Mononuclear cell (primary cell): ENCODE results near the gene TRIOBP. TPM values are rescaled to one million over a fixed set of nuclear protein-coding genes. Genes with fewer than 3 reads are reported as not detected.
A peak's percentile ranks its signal among the peaks of the same experiment; 100 is the strongest.
"Not testable (repeated sequence)": the region's sequence is repeated elsewhere in the genome, so short reads cannot be mapped to it uniquely, and the experiment has no call there.

Experiments
- H3K27me3 ChIP-seq: 2 replicates; pipeline ENCODE4 v1.6.0; 2011; ENCODE audit warnings: low read length, control low read depth; ENCODE audit not compliant: insufficient read depth
- H3K4me1 ChIP-seq: 2 replicates; pipeline ENCODE4 v1.5.1; 2011; ENCODE audit warnings: mild to moderate bottlenecking, low read length, control low read depth; ENCODE audit not compliant: insufficient read depth
- H3K4me3 ChIP-seq: 2 replicates; pipeline ENCODE4 v1.5.1; 2011; ENCODE audit warnings: mild to moderate bottlenecking, low read length, moderate library complexity
- H3K9me3 ChIP-seq: 2 replicates; pipeline ENCODE4 v1.5.1; 2011; ENCODE audit warnings: low read depth, mild to moderate bottlenecking, control low read depth, low read length
- total RNA-seq: library from RNA; depleted of rRNA; stranded (reverse); fragments of >200 nt; gene quantifications from one replicate; pipeline ENCODE4 v1.2.3, GENCODE V29; 2012

The TRIOBP gene
- 30.0 TPM for total RNA-seq

DNA sequence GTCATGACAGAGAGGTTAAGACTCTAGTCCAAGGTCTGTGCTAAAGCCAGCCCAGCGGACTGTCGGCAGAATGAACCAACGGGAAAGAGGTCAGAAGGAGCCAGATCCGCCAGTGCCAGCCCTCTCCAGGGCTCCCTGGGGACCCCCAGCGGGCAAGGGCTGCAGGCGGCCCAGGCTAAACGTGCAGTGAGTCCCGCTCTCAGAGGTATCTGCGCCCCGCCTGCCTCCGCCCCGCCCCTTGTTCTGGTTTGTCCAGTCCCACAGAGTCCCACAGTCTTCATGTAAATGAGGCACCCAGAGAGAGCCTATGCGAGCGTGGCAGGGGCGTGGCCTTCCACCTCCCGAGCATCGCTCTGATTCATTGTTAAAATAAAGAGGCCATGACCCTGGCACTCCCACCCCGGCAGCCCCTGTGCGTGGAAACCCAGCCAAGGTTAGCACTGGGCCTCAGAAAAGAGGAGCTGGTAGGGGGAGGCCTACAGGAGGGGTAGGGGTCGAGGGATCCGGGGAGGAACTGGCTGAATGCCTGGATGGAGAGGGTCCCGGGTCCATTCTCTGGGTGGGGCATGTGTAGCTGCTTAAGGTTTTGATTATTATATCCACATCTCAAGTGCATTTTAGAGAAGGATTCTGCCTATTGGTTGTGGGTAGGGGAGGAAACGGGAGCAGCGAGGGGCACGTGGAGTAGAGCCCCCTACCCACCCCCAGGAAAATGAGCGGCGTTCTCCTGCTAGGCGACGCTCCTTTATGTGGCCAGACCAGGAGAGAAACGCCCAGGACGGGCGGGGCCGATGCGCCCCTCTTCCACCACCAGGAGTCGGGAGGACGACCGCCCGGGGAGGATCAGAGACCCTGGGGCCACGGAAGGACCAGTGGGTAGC is at the start of gene TRIOBP:
TSS of gene TRIOBP (plus strand) at position 392 of the 881 bp plus-strand sequence. CDS start 4,318 bp downstream, outside the sequence.
- no peak within 1 kb of the TSS for H3K4me3 ChIP-seq
- H3K9me3 ChIP-seq, result no peaks in the 10 kb centered on the region
- peaks cover 33% of the 10 kb centered on the region for H3K4me1 ChIP-seq
- H3K27me3 ChIP-seq, result no peaks in the 10 kb centered on the region

- no peak overlapping the region for H3K4me3 ChIP-seq
- no peaks in the 10 kb centered on the region for H3K9me3 ChIP-seq
- no peaks in the 10 kb centered on the region for H3K27me3 ChIP-seq
- H3K4me1 ChIP-seq, result peaks cover 16% of the 10 kb centered on the region
Measured at GRCh38 chr22:37647317-37647716, 49.5 kb upstream of the TRIOBP start.

DNA sequence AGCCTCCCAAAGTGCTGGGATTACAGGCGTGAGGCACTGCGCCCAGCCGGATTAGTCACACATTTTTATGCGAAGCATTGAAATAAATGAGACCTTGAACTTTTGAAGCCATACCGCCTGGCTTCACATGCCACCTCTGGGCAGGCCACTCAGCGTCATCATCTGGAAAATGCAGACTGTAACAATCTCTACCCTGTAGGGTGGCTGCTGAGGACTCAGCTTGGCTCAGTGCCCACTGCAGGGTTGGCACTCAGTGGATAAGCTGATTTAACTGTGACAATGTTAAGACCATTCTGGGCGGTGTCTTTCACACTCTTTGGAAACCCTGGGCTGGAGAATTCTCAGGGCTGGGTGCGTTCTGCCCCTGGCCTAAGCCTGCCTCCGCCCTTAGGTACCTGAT is 48.9 kb upstream of the TRIOBP start:
- H3K4me1 ChIP-seq, result peaks cover 10% of the 10 kb centered on the region
- H3K4me3 ChIP-seq, result no peak overlapping the region
- H3K9me3 ChIP-seq, result no peaks in the 10 kb centered on the region
- no peaks in the 10 kb centered on the region for H3K27me3 ChIP-seq

GRCh38 chr22:37650463-37651136 is 46.2 kb upstream of the TRIOBP start:
- no peaks in the 10 kb centered on the region for H3K9me3 ChIP-seq
- H3K27me3 ChIP-seq, result no peaks in the 10 kb centered on the region
- H3K4me3 ChIP-seq, result no peak overlapping the region
- H3K4me1 ChIP-seq, result no peaks in the 10 kb centered on the region

- Histone ChIP-seq H3K27me3 (no peaks in the 10 kb centered on the region), H3K4me3 (no peak overlapping the region), H3K9me3 (no peaks in the 10 kb centered on the region), H3K4me1 (peaks cover 16% of the 10 kb centered on the region)
Measured at GRCh38 chr22:37654563-37655251, 42.1 kb upstream of the TRIOBP start.

DNA sequence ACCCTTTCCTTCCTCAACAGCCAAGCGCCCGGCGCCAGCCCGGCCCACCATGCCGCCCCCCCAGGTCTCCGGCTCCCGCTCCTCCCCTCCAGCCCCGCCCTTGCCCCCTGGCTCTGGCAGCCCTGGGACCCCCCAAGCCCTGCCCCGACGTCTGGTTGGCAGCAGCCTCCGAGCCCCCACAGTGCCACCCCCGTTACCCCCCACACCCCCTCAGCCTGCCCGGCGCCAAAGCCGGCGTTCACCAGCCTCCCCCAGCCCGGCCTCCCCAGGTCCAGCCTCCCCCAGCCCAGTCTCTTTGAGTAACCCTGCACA is 41.6 kb upstream of the TRIOBP start:
- Histone ChIP-seq H3K9me3 (no peaks in the 10 kb centered on the region), H3K4me3 (no peak overlapping the region), H3K27me3 (no peaks in the 10 kb centered on the region), H3K4me1 (peaks cover 21% of the 10 kb centered on the region)

DNA sequence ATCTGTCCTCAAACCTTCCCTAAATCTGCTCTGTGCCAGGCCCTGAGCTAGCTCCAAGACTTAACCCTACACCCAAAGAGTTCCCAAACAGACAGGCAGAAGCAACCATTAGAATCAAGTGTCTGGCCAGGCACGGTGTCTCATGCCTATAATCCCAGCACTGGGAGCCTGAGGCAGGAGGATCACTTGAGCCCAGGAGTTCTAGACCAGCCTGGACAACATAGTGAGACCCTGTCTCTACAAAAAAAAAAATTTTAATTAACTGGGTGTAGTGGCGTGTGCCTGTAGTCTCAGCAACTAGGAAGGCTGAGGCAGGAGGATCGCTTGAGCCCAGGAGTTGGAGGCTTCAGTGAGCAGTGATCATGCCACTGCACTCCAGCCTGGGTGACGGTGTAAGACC is 40.3 kb upstream of the TRIOBP start:
- H3K4me3 ChIP-seq, H3K27me3 ChIP-seq, H3K9me3 ChIP-seq: not testable (repeated sequence)
- H3K4me1 ChIP-seq, result peaks cover 35% of the 10 kb centered on the region

- Histone ChIP-seq H3K9me3 (no peaks in the 10 kb centered on the region), H3K27me3 (no peaks in the 10 kb centered on the region), H3K4me1 (peaks cover 44% of the 10 kb centered on the region), H3K4me3 (peak overlapping the region; percentile 34)
Measured at GRCh38 chr22:37657590-37658132, 39.2 kb upstream of the TRIOBP start.

DNA sequence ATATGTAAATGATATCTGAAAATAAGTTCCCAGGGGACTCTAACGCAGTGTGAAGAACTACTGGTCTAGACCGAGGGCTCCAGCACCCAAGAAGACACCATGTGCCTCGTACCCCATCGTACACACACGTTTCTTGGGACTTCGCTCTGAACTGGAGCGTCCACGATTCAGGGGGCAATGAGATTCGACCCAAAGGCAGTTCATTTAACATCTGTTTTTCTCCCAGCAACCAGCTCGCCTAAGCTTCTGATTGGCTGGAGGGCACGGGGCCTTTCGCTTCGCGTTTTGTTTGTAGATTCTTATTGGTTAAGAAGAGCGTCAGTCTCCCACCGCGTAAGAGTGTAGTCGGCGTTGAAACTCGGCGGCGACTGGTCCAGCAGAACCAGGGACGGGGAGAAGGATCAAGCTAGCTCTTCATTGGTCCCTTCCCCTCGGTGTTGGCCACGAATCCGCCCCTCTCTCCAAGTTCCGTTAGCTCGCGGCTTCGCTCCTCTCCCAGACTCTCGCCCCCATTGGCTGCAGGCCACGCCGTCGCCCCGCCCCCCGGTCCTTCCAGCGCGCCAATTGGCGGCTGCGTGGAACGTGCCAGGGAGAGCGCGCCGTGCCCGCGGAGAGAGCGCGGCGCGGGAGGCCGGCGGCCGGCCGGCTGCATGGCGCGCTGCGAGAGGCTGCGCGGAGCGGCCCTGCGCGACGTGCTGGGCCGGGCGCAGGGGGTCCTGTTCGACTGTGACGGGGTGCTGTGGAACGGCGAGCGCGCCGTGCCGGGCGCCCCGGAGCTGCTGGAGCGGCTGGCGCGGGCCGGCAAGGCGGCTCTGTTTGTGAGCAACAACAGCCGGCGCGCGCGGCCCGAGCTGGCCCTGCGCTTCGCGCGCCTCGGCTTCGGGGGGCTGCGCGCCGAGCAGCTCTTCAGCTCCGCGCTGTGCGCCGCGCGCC is 38.4 kb upstream of the TRIOBP start, which contains the start of gene PDXP:
TSS of gene PDXP (plus strand) at position 591 of the 933 bp plus-strand sequence. CDS start at position 651, 60 bp downstream.
- peaks cover 44% of the 10 kb centered on the region for H3K4me1 ChIP-seq
- peak within 1 kb of the TSS; percentile 47 for H3K4me3 ChIP-seq
- H3K27me3 ChIP-seq, result no peaks in the 10 kb centered on the region
- H3K9me3 ChIP-seq, result no peaks in the 10 kb centered on the region

DNA sequence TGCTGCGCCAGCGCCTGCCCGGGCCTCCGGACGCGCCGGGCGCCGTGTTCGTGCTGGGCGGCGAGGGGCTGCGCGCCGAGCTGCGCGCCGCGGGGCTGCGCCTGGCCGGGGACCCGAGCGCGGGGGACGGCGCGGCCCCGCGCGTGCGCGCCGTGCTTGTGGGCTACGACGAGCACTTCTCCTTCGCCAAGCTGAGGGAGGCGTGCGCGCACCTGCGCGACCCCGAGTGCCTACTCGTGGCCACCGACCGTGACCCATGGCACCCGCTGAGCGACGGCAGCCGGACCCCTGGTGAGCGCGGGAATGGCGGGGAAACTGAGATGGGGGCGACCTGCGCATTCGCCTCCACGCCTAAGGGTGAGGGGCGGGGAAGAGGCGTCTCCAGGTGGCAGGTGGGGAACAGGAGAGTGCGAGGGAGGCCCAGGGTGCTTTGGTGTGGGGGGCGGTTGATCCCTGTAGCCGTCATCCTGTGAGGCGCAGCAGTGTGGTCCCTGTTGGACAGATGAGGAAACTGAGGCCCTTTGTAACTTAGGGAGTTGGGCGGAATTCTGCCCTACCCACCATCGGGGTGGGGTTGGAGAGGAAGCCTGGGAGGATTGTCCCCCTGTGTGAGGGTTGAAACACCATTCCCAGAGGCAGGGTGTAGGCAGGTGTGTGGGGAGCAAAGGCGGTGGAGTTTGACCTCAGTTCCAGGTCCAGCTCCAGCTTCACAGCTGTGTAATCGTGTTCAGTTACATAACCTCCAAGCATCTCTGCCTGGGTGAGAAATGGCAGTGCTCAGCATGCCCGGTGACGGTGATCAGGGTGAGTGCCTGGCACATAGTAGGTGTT is 37.6 kb upstream of the TRIOBP start:
- Histone ChIP-seq H3K4me3 (peak overlapping the region; percentile 47), H3K4me1 (peaks cover 44% of the 10 kb centered on the region), H3K9me3 (no peaks in the 10 kb centered on the region), H3K27me3 (no peaks in the 10 kb centered on the region)

- H3K9me3 ChIP-seq, result no peaks in the 10 kb centered on the region
- peaks cover 44% of the 10 kb centered on the region for H3K4me1 ChIP-seq
- H3K27me3 ChIP-seq, result no peaks in the 10 kb centered on the region
- H3K4me3 ChIP-seq, result no peak overlapping the region
Measured at GRCh38 chr22:37659897-37660708, 36.7 kb upstream of the TRIOBP start.

- Histone ChIP-seq H3K4me3 (no peak overlapping the region), H3K9me3 (no peaks in the 10 kb centered on the region), H3K27me3 (no peaks in the 10 kb centered on the region), H3K4me1 (peaks cover 44% of the 10 kb centered on the region)
Measured at GRCh38 chr22:37660709-37661045, 36.2 kb upstream of the TRIOBP start.
